ENCODE results near the gene ZDHHC24. TPM values are rescaled to one million over a fixed set of nuclear protein-coding genes. Genes with fewer than 3 reads are reported as not detected.

The ZDHHC24 gene
- total and polyA plus RNA-seq, 2 experiments from 2014 or later: 5.6 to 13.1 TPM

DNA sequence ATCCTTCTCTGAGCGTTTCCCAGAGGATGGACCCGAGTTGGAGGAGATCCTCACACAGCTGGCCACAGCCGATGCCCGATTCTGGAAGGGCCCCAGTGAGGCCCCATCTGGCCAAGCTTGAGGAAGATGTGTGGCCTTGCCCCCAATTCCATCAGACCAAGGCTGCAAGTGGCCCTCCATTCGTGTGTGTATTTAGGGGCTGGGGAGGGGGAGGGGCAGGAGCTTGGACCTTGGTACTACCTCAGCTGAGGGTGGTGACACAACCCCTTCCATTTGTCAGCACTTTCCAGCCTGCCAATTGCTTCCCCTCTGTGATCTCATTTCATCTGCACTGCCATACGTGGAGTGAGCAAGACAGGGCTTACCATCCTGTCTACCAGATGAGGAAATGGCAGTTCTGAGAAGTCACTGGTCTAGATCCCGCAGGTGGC, 36.7 kb downstream of the ZDHHC24 start:
- no peak overlapping the region; the same call in 2 of the 3 replicates for H3K4me3 Mint-ChIP-seq
- 0 out of 2 replicates have a peak, but pooled peaks cover 3% of the 10 kb centered on the region for H4K20me1 ChIP-seq (replicated peaks; ENCODE audit: insufficient read depth)

More for the DNA sequence above, 36.7 kb downstream of the ZDHHC24 start:
- Mint-ChIP-seq H3K4me1 (peaks cover 6% of the 10 kb centered on the region), H3K9me3 (no peaks in the 10 kb centered on the region), H3K27me3 (ENCODE audit: insufficient read depth, low read depth, poor library complexity) (peaks cover 6% of the 10 kb centered on the region), H3K36me3 (ENCODE audit: low read depth) (peaks cover 6% of the 10 kb centered on the region), H3K27ac (no peak overlapping the region)
- ATAC-seq: no peak
- Histone ChIP-seq H3K4me1 (ENCODE audit: insufficient read depth) (peaks cover 6% of the 10 kb centered on the region), H3K27ac (ENCODE audit: low read depth) (0 out of 2 replicates have a peak overlapping the region, but pooled peaks have one; percentile 39), H3K4me3 (no peak overlapping the region), H3K9me2 (ENCODE audit: insufficient read depth) (no peaks in the 10 kb centered on the region), H3K4me2 (no peak overlapping the region), H2AFZ (no peak overlapping the region), H3K27me3 (ENCODE audit: insufficient read depth) (no peaks in the 10 kb centered on the region), H3K36me3 (ENCODE audit: insufficient read depth) (no peaks in the 10 kb centered on the region; the same call in 1 of the 2 replicates), H3F3A (replicated peaks; ENCODE audit: low read depth) (0 out of 2 replicates have a peak, but pooled peaks cover 5% of the 10 kb centered on the region), H3K79me2 (replicated peaks; ENCODE audit: insufficient read depth) (peaks cover 9% of the 10 kb centered on the region)
- TF ChIP-seq CREB1 (CRISPR knock-in tag; IDR thresholded peaks at IDR 0.05; ENCODE audit: low read depth) (no peak), EZH2phosphoT487 (IDR thresholded peaks at IDR 0.05; ENCODE audit: unreplicated experiment) (no peak), POLR2AphosphoS5 (IDR thresholded peaks at IDR 0.05; ENCODE audit: low read depth) (no peak), EZH2 (IDR thresholded peaks at IDR 0.05; ENCODE audit: low read depth, unreplicated experiment) (no peak), NANOG (IDR thresholded peaks at IDR 0.05; ENCODE audit: borderline replicate concordance) (no peak), STAT1 (IDR thresholded peaks at IDR 0.05; ENCODE audit: unreplicated experiment) (no peak)
- TF ChIP-seq, protein P1, sequence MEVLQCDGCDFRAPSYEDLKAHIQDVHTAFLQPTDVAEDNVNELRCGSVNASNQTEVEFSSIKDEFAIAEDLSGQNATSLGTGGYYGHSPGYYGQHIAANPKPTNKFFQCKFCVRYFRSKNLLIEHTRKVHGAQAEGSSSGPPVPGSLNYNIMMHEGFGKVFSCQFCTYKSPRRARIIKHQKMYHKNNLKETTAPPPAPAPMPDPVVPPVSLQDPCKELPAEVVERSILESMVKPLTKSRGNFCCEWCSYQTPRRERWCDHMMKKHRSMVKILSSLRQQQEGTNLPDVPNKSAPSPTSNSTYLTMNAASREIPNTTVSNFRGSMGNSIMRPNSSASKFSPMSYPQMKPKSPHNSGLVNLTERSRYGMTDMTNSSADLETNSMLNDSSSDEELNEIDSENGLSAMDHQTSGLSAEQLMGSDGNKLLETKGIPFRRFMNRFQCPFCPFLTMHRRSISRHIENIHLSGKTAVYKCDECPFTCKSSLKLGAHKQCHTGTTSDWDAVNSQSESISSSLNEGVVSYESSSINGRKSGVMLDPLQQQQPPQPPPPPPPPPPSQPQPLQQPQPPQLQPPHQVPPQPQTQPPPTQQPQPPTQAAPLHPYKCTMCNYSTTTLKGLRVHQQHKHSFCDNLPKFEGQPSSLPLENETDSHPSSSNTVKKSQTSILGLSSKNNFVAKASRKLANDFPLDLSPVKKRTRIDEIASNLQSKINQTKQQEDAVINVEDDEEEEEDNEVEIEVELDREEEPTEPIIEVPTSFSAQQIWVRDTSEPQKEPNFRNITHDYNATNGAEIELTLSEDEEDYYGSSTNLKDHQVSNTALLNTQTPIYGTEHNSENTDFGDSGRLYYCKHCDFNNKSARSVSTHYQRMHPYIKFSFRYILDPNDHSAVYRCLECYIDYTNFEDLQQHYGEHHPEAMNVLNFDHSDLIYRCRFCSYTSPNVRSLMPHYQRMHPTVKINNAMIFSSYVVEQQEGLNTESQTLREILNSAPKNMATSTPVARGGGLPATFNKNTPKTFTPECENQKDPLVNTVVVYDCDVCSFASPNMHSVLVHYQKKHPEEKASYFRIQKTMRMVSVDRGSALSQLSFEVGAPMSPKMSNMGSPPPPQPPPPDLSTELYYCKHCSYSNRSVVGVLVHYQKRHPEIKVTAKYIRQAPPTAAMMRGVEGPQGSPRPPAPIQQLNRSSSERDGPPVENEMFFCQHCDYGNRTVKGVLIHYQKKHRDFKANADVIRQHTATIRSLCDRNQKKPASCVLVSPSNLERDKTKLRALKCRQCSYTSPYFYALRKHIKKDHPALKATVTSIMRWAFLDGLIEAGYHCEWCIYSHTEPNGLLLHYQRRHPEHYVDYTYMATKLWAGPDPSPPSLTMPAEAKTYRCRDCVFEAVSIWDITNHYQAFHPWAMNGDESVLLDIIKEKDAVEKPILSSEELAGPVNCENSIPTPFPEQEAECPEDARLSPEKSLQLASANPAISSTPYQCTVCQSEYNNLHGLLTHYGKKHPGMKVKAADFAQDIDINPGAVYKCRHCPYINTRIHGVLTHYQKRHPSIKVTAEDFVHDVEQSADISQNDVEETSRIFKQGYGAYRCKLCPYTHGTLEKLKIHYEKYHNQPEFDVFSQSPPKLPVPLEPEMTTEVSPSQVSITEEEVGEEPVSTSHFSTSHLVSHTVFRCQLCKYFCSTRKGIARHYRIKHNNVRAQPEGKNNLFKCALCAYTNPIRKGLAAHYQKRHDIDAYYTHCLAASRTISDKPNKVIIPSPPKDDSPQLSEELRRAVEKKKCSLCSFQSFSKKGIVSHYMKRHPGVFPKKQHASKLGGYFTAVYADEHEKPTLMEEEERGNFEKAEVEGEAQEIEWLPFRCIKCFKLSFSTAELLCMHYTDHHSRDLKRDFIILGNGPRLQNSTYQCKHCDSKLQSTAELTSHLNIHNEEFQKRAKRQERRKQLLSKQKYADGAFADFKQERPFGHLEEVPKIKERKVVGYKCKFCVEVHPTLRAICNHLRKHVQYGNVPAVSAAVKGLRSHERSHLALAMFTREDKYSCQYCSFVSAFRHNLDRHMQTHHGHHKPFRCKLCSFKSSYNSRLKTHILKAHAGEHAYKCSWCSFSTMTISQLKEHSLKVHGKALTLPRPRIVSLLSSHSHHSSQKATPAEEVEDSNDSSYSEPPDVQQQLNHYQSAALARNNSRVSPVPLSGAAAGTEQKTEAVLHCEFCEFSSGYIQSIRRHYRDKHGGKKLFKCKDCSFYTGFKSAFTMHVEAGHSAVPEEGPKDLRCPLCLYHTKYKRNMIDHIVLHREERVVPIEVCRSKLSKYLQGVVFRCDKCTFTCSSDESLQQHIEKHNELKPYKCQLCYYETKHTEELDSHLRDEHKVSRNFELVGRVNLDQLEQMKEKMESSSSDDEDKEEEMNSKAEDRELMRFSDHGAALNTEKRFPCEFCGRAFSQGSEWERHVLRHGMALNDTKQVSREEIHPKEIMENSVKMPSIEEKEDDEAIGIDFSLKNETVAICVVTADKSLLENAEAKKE (CRISPR knock-in tag; IDR thresholded peaks at IDR 0.05): no peak
- TF ChIP-seq, protein P2, sequence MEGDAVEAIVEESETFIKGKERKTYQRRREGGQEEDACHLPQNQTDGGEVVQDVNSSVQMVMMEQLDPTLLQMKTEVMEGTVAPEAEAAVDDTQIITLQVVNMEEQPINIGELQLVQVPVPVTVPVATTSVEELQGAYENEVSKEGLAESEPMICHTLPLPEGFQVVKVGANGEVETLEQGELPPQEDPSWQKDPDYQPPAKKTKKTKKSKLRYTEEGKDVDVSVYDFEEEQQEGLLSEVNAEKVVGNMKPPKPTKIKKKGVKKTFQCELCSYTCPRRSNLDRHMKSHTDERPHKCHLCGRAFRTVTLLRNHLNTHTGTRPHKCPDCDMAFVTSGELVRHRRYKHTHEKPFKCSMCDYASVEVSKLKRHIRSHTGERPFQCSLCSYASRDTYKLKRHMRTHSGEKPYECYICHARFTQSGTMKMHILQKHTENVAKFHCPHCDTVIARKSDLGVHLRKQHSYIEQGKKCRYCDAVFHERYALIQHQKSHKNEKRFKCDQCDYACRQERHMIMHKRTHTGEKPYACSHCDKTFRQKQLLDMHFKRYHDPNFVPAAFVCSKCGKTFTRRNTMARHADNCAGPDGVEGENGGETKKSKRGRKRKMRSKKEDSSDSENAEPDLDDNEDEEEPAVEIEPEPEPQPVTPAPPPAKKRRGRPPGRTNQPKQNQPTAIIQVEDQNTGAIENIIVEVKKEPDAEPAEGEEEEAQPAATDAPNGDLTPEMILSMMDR (conservative IDR thresholded peaks at IDR 0.05; ENCODE audit: low read depth in 2 of 2): no peak
- TF ChIP-seq, protein P3, sequence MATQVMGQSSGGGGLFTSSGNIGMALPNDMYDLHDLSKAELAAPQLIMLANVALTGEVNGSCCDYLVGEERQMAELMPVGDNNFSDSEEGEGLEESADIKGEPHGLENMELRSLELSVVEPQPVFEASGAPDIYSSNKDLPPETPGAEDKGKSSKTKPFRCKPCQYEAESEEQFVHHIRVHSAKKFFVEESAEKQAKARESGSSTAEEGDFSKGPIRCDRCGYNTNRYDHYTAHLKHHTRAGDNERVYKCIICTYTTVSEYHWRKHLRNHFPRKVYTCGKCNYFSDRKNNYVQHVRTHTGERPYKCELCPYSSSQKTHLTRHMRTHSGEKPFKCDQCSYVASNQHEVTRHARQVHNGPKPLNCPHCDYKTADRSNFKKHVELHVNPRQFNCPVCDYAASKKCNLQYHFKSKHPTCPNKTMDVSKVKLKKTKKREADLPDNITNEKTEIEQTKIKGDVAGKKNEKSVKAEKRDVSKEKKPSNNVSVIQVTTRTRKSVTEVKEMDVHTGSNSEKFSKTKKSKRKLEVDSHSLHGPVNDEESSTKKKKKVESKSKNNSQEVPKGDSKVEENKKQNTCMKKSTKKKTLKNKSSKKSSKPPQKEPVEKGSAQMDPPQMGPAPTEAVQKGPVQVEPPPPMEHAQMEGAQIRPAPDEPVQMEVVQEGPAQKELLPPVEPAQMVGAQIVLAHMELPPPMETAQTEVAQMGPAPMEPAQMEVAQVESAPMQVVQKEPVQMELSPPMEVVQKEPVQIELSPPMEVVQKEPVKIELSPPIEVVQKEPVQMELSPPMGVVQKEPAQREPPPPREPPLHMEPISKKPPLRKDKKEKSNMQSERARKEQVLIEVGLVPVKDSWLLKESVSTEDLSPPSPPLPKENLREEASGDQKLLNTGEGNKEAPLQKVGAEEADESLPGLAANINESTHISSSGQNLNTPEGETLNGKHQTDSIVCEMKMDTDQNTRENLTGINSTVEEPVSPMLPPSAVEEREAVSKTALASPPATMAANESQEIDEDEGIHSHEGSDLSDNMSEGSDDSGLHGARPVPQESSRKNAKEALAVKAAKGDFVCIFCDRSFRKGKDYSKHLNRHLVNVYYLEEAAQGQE (IDR thresholded peaks at IDR 0.05; ENCODE audit: unreplicated experiment): no peak
- DNase-seq (ENCODE audit: low spot score): no peak
